HCT116 (cell line): ENCODE results near the gene ANXA2. TPM values are rescaled to one million over a fixed set of nuclear protein-coding genes. Genes with fewer than 3 reads are reported as not detected.
A peak's percentile ranks its signal among the peaks of the same experiment; 100 is the strongest.

Source experiments
- ATAC-seq: fragments of 200-7000 bp; cut with Tn5 transposase; 2 replicates; pipeline ENCODE4 v1.9.1; 2020; ENCODE audit warnings: mild to moderate bottlenecking, moderate library complexity
- BruUV-seq: library from RNA; stranded (reverse); fragments of 400-500 nt; replicated peaks from 2 replicates; lab custom pipeline; 2021; lab: Mats Ljungman, UMichigan
- CTCF ChIA-PET: fragments of 300-600 bp; sonication (Branson Sonifier 250); formaldehyde crosslinking; loops from one replicate; lab custom pipeline; 2021; ENCODE audit warnings: antibody characterized with exemption; lab: Charles Lee
- POLR2A ChIA-PET: fragments of 300-600, 350-600 bp; sonication (Branson Sonifier 250); formaldehyde crosslinking; loops from one replicate; lab custom pipeline; 2021; ENCODE audit warnings: antibody characterized with exemption; lab: Charles Lee
- RAD21 ChIA-PET, 2 experiments: fragments of 300-600 bp; sonication (Branson Sonifier 250); formaldehyde crosslinking; loops; one replicate each; lab custom pipeline; 2023; ENCODE audit warnings: low total read pairs in 2 of 2; ENCODE audit not compliant: uncharacterized antibody in 2 of 2, unreplicated experiment in 2 of 2, low non-redundant PET in 1 of 2; lab: Charles Lee
- DNase-seq: peaks from one replicate; pipeline ENCODE4 v3.0.0-alpha.2; 2010; ENCODE audit warnings: low read depth, low spot score
- H2AFZ ChIP-seq: fragments of 200-600 bp; shearing (Covaris generic), sonication (generic); 2 replicates; pipeline ENCODE4 v1.6.1; 2017; ENCODE audit warnings: low read depth, mixed run types, mixed read lengths, antibody characterized with exemption, low read length; ENCODE audit not compliant: poor library complexity, severe bottlenecking
- H3K27ac ChIP-seq: 2 replicates; pipeline ENCODE4 v1.5.1; 2012; ENCODE audit warnings: low read depth, low read length
- H3K27me3 ChIP-seq: fragments of 200-600 bp; sonication (generic); 2 replicates; pipeline ENCODE4 v1.6.1; 2016; ENCODE audit warnings: mixed run types, low read length, mixed read lengths; ENCODE audit not compliant: insufficient read depth
- H3K36me3 ChIP-seq, 2 experiments: fragments of 200-500 bp in 1 of 2; fragments of 200-600 bp in 1 of 2; sonication (Bioruptor generic) in 1 of 2; sonication (generic) in 1 of 2; 2 replicates each; pipeline versions ENCODE4 v1.5.1 to v1.6.1; 2014 to 2016; ENCODE audit warnings: low read length in 2 of 2, inconsistent platforms in 1 of 2, mixed read lengths in 1 of 2, mixed run types in 1 of 2; ENCODE audit not compliant: insufficient read depth in 2 of 2, control insufficient read depth in 1 of 2
- H3K4me1 ChIP-seq, 2 experiments: fragments of 200-600 bp in 1 of 2; sonication (generic) in 1 of 2; 2 replicates each; pipeline versions ENCODE4 v1.5.1 to v1.6.1; 2012 to 2017; ENCODE audit warnings: low read length in 2 of 2, inconsistent platforms in 1 of 2, mild to moderate bottlenecking in 1 of 2, mixed read lengths in 1 of 2, mixed run types in 1 of 2, moderate library complexity in 1 of 2; ENCODE audit not compliant: insufficient read depth in 2 of 2, control insufficient read depth in 1 of 2
- H3K4me2 ChIP-seq: fragments of 200-600 bp; sonication (generic); 2 replicates; pipeline ENCODE4 v1.6.1; 2017; ENCODE audit warnings: mixed run types, low read length, mixed read lengths
- H3K4me3 ChIP-seq, 2 experiments: fragments of 200-600 bp in 1 of 2; sonication (generic) in 1 of 2; replicated peaks in 1 of 2; 2 replicates each; pipeline ENCODE4 v1.5.1; 2011 to 2016; ENCODE audit warnings: low read length in 2 of 2, control low read depth in 1 of 2, low read depth in 1 of 2, mild to moderate bottlenecking in 1 of 2, mixed read lengths in 1 of 2, mixed run types in 1 of 2
- H3K79me2 ChIP-seq: fragments of 200-600 bp; sonication (generic); 2 replicates; pipeline ENCODE4 v1.6.1; 2017; ENCODE audit warnings: mild to moderate bottlenecking, mixed run types, low read length, moderate library complexity, mixed read lengths; ENCODE audit not compliant: insufficient read depth
- H3K9ac ChIP-seq: fragments of 200-600 bp; sonication (generic); 2 replicates; pipeline ENCODE4 v1.6.1; 2016; ENCODE audit warnings: low read length, mixed read lengths
- H3K9me2 ChIP-seq: fragments of 200-600 bp; sonication (generic), shearing (Covaris generic); 2 replicates; pipeline ENCODE4 v1.6.1; 2017; ENCODE audit warnings: mixed run types, mild to moderate bottlenecking, moderate library complexity; ENCODE audit not compliant: insufficient read depth
- H3K9me3 ChIP-seq, 2 experiments: fragments of 200-500 bp in 1 of 2; fragments of 200-600 bp in 1 of 2; sonication (Bioruptor generic) in 1 of 2; sonication (generic) in 1 of 2; 2 replicates each; pipeline ENCODE4 v1.6.1; 2014 to 2017; ENCODE audit warnings: low read length in 2 of 2, mixed read lengths in 2 of 2, inconsistent platforms in 1 of 2, low read depth in 1 of 2, mild to moderate bottlenecking in 1 of 2, mixed run types in 1 of 2, moderate library complexity in 1 of 2; ENCODE audit not compliant: control insufficient read depth in 1 of 2, insufficient read depth in 1 of 2
- H4K20me1 ChIP-seq: fragments of 200-600 bp; sonication (generic), shearing (Covaris generic); 2 replicates; pipeline ENCODE4 v1.6.1; 2017; ENCODE audit warnings: mixed run types, mild to moderate bottlenecking, moderate library complexity; ENCODE audit not compliant: insufficient read depth
- CBX3 ChIP-seq: IDR thresholded peaks from 2 replicates; pipeline ENCODE4 v1.6.1; 2012; ENCODE audit warnings: low read depth
- EGR1 ChIP-seq: IDR thresholded peaks from 2 replicates; pipeline ENCODE4 v1.6.1; 2012; ENCODE audit warnings: low read depth
- EZH2phosphoT487 ChIP-seq: fragments of 200-600 bp; IDR thresholded peaks from 2 replicates; pipeline ENCODE4 v1.6.1; 2018; ENCODE audit warnings: antibody characterized with exemption, borderline replicate concordance
- JUND ChIP-seq: IDR thresholded peaks from 2 replicates; pipeline ENCODE4 v1.6.1; 2012
- POLR2AphosphoS5 ChIP-seq: IDR thresholded peaks from 2 replicates; pipeline ENCODE4 v1.6.1; 2011; ENCODE audit warnings: mild to moderate bottlenecking, low read depth, low read length, moderate library complexity
- RAD21 ChIP-seq: IDR thresholded peaks from 2 replicates; pipeline ENCODE4 v1.6.1; 2012; ENCODE audit warnings: low read depth, mild to moderate bottlenecking
- REST ChIP-seq: IDR thresholded peaks from 2 replicates; pipeline ENCODE4 v1.6.1; 2012; ENCODE audit warnings: low read depth
- SIN3A ChIP-seq: IDR thresholded peaks from 2 replicates; pipeline ENCODE4 v1.6.1; 2012; ENCODE audit warnings: low read depth
- SRF ChIP-seq: IDR thresholded peaks from 2 replicates; pipeline ENCODE4 v1.6.1; 2012; ENCODE audit warnings: low read depth
- TCF7L2 ChIP-seq: IDR thresholded peaks from 2 replicates; pipeline ENCODE4 v1.7.0; 2011; ENCODE audit warnings: borderline replicate concordance, inconsistent platforms; ENCODE audit not compliant: insufficient read depth, insufficient read length; ENCODE audit errors: extremely low read depth
- YY1 ChIP-seq: IDR thresholded peaks from 2 replicates; pipeline ENCODE4 v1.6.1; 2011; ENCODE audit warnings: low read length, low read depth, moderate library complexity, mild to moderate bottlenecking; ENCODE audit not compliant: insufficient replicate concordance; ENCODE audit errors: extremely low read depth
- ZBTB33 ChIP-seq: IDR thresholded peaks from 2 replicates; pipeline ENCODE4 v1.6.1; 2011; ENCODE audit warnings: mild to moderate bottlenecking, low read length, moderate library complexity; ENCODE audit not compliant: insufficient replicate concordance; ENCODE audit errors: extremely low read depth
- ZNF274 ChIP-seq: fragments of 200-500 bp; sonication (Bioruptor generic); IDR thresholded peaks from 2 replicates; pipeline ENCODE4 v1.6.1; 2014; ENCODE audit warnings: mild to moderate bottlenecking, low read depth, low read length, inconsistent platforms
- intact Hi-C: fragments of 100-400 bp; cut with micrococcal nuclease; formaldehyde crosslinking; loops from 2 replicates; pipeline ENCODE4 v1.10.0; 2022
- total RNA-seq: library from RNA; stranded (reverse); gene quantifications from one replicate; pipeline ENCODE4 v1.2.1, GENCODE V29; 2021; ENCODE audit not compliant: unreplicated experiment

The ANXA2 gene
- total RNA-seq, 1 experiment from 2014 or later, result 1,298 TPM

- no peaks in the 10 kb centered on the region for H3K9me3 ChIP-seq
- H2AFZ ChIP-seq, result no peak overlapping the region
- no TSS peak for BruUV-seq
- intact Hi-C loops, result loop anchor here (5.0 kb wide), 1 partner anchor 104 kb away; the partner anchor contains the start of gene ICE2
- peak overlapping the region; percentile 63 for H3K9ac ChIP-seq
- H3K4me3 ChIP-seq, result no peak overlapping the region
- H3K79me2 ChIP-seq, result peaks cover 100% of the 10 kb centered on the region
- ChIA-PET CTCF (no interaction called here), RAD21 (no interaction called here), POLR2A (interaction anchor here (1.4 to 8.0 kb wide), 4 partner anchors 8 to 24 kb away, joined by 3 to 70 read pairs (median 27); partner anchors contain the start of gene ANXA2)
- DNase-seq, result no peak
- H3K36me3 ChIP-seq, result peaks cover 10 to 60% of the 10 kb centered on the region in 2 experiments
- H3K9me2 ChIP-seq, result no peaks in the 10 kb centered on the region
- no peaks in the 10 kb centered on the region for H3K27me3 ChIP-seq
- peaks cover 91 to 100% of the 10 kb centered on the region in 2 experiments for H3K4me1 ChIP-seq
- no peaks in the 10 kb centered on the region for H4K20me1 ChIP-seq
- H3K27ac ChIP-seq, result peak overlapping the region; percentile 93
- TF ChIP-seq EZH2phosphoT487, result no peak
- no peak for TF ChIP-seq ZNF274
- no peak for TF ChIP-seq JUND
- TF ChIP-seq RAD21, result no peak
- TF ChIP-seq POLR2AphosphoS5, result no peak
- no peak for TF ChIP-seq SRF
- no peak for TF ChIP-seq TCF7L2
- TF ChIP-seq ZBTB33, result no peak
- no peak for TF ChIP-seq EGR1
- TF ChIP-seq CBX3, result no peak
- no peak for TF ChIP-seq YY1
- TF ChIP-seq REST, result no peak
- no peak for TF ChIP-seq SIN3A
- peak overlapping the region; percentile 65 for H3K4me2 ChIP-seq
- no peak for ATAC-seq
These were observed 24.5 kb downstream of the ANXA2 start for GRCh38 chr15:60373327-60373726.
